Measurements from ENCODE around the gene MLST8. TPM values are rescaled to one million over a fixed set of nuclear protein-coding genes. Genes with fewer than 3 reads are reported as not detected.
"Not testable (repeated sequence)": the region's sequence is repeated elsewhere in the genome, so short reads cannot be mapped to it uniquely, and the experiment has no call there.

Gene MLST8
- total and polyA plus RNA-seq, 7 donors: 18.8 to 60.5 (median 35.0) TPM

GRCh38 chr16:2257726-2258125, 52.5 kb downstream of the MLST8 start:
- Histone ChIP-seq H3K9me3 (no peaks in the 10 kb centered on the region), H3K4me1 (no peaks in the 10 kb centered on the region), H3K27ac (no peak overlapping the region), H3K27me3 (ENCODE audit: insufficient read depth in 3 of 3, low read length in 2 of 3) (no peaks in the 10 kb centered on the region), H3K36me3 (ENCODE audit: insufficient read depth in 1 of 2, low read depth in 1 of 2) (peaks cover 10 to 100% of the 10 kb centered on the region in 2 donors), H3K4me3 (no peak overlapping the region)
- intact Hi-C loops (cut with DNase I): no loop called here
- 88 to 94% (median 89%) methylated on average over 6 of the region's 6 CpGs for WGBS, 3 donors
- DNase-seq (no peak), ATAC-seq (no peak)
- TF ChIP-seq CTCF (IDR thresholded peaks at IDR 0.05): no peak

DNA sequence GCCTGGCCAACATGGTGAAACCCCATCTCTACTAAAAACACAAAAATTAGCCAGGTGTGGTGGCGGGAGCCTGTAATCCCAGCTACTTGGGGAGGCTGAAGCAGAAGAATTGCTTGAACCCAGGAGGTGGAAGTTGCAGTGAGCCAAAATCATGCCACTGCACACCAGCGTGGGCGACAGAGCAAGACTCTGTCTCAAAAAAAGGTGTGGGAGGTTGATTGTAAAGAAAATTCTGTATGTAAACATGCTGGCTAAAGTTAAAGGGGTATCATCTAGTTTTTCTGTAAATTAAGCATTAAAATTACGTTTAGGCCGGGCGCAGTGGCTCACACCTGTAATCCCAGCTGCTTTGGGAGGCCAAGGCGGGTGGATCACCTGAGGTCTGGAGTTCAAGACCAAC, 53.3 kb downstream of the MLST8 start:
- H3K9me3 ChIP-seq; H3K4me3 ChIP-seq; H3K27ac ChIP-seq; H3K27me3 ChIP-seq (ENCODE audit: insufficient read depth in 3 of 3, low read length in 2 of 3); H3K4me1 ChIP-seq; intact Hi-C loops (cut with DNase I); ATAC-seq: not testable (repeated sequence)
- H3K36me3 ChIP-seq (ENCODE audit: insufficient read depth in 1 of 2, low read depth in 1 of 2): peaks cover 10 to 100% of the 10 kb centered on the region in 2 donors
- DNase-seq: peak in 1 of 2 donors; percentile 3
- WGBS, 3 donors: 93 to 96% (median 94%) methylated on average over 7 of the region's 7 CpGs

Other genes starting within 250 kb of the MLST8 start
- gene NDUFB10, start 245.9 kb upstream of the MLST8 start, total RNA-seq: 100 to 1,000 TPM; 350 to 465 (median 373) TPM
- gene NDUFB10, start 245.9 kb upstream of the MLST8 start, polyA plus RNA-seq: 100 to 1,000 TPM; 753 to 870 (median 797) TPM
- 1,000 to 10,000 TPM; 1,044 to 1,902 (median 1,426) TPM for gene RPS2, start 240.6 kb upstream of the MLST8 start, total RNA-seq
- 1,000 to 10,000 TPM; 2,097 to 3,940 (median 2,652) TPM for gene RPS2, start 240.6 kb upstream of the MLST8 start, polyA plus RNA-seq
- gene RNF151, start 238.6 kb upstream of the MLST8 start, total RNA-seq: not detected
- gene RNF151, start 238.6 kb upstream of the MLST8 start, polyA plus RNA-seq: not detected
- gene TBL3, start 233.4 kb upstream of the MLST8 start, total RNA-seq: 10 to 100 TPM; 31.5 to 41.8 (median 40.7) TPM
- 10 to 100 TPM; 51.6 to 78.0 (median 55.8) TPM for gene TBL3, start 233.4 kb upstream of the MLST8 start, polyA plus RNA-seq
- under 1 TPM in 1 of 4 donors, not detected in 3; 0.20 TPM for gene NOXO1, start 224.0 kb upstream of the MLST8 start, total RNA-seq
- gene NOXO1, start 224.0 kb upstream of the MLST8 start, polyA plus RNA-seq: under 1 TPM; 0.27 to 0.77 (median 0.39) TPM
- gene GFER, start 221.3 kb upstream of the MLST8 start, total RNA-seq: 10 to 100 TPM; 18.9 to 34.2 (median 28.4) TPM
- gene GFER, start 221.3 kb upstream of the MLST8 start, polyA plus RNA-seq: 10 to 100 TPM; 40.0 to 53.2 (median 43.5) TPM
- gene SYNGR3, start 215.5 kb upstream of the MLST8 start, total RNA-seq: under 1 TPM in 3 of 4 donors, not detected in 1; 0.24 to 0.52 (median 0.25) TPM
- under 1 TPM; 0.24 to 0.85 (median 0.25) TPM for gene SYNGR3, start 215.5 kb upstream of the MLST8 start, polyA plus RNA-seq
- 10 to 100 TPM; 27.4 to 46.6 (median 44.8) TPM for gene ZNF598, start 195.6 kb upstream of the MLST8 start, total RNA-seq
- gene ZNF598, start 195.6 kb upstream of the MLST8 start, polyA plus RNA-seq: 10 to 100 TPM; 35.6 to 58.8 (median 51.9) TPM
- gene NPW, start 185.7 kb upstream of the MLST8 start, total RNA-seq: under 1 TPM in 1 of 4 donors, not detected in 3; 0.66 TPM
- under 1 TPM in 2 of 3 donors, not detected in 1; 0.14 to 0.43 TPM for gene NPW, start 185.7 kb upstream of the MLST8 start, polyA plus RNA-seq
- 100 to 1,000 TPM in 1 of 4 donors, 10 to 100 TPM in 3; 61.6 to 156 (median 90.4) TPM for gene NHERF2, start 178.6 kb upstream of the MLST8 start, total RNA-seq
- gene NHERF2, start 178.6 kb upstream of the MLST8 start, polyA plus RNA-seq: 10 to 100 TPM; 76.4 to 90.8 (median 86.2) TPM
- 10 to 100 TPM in 1 of 4 donors, 1 to 10 TPM in 3; 3.1 to 11.9 (median 4.8) TPM for gene NTHL1, start 157.6 kb upstream of the MLST8 start, total RNA-seq
- gene NTHL1, start 157.6 kb upstream of the MLST8 start, polyA plus RNA-seq: 10 to 100 TPM in 2 of 3 donors, 1 to 10 TPM in 1; 8.0 to 17.7 (median 16.8) TPM
- 10 to 100 TPM; 60.8 to 89.9 (median 73.8) TPM for gene TSC2, start 157.5 kb upstream of the MLST8 start, total RNA-seq
- 10 to 100 TPM; 27.8 to 43.0 (median 29.7) TPM for gene TSC2, start 157.5 kb upstream of the MLST8 start, polyA plus RNA-seq
- 100 to 1,000 TPM in 1 of 4 donors, 10 to 100 TPM in 3; 59.1 to 123 (median 86.0) TPM for gene PKD1, start 69.6 kb upstream of the MLST8 start, total RNA-seq
- 10 to 100 TPM; 33.9 to 93.3 (median 58.4) TPM for gene PKD1, start 69.6 kb upstream of the MLST8 start, polyA plus RNA-seq
- gene RAB26, start 56.8 kb upstream of the MLST8 start, total RNA-seq: 1 to 10 TPM in 1 of 4 donors, under 1 TPM in 3; 0.32 to 1.7 (median 0.83) TPM
- gene RAB26, start 56.8 kb upstream of the MLST8 start, polyA plus RNA-seq: under 1 TPM; 0.17 to 0.31 (median 0.21) TPM
- gene TRAF7, start 49.7 kb upstream of the MLST8 start, total RNA-seq: 10 to 100 TPM; 15.6 to 47.5 (median 38.9) TPM
- gene TRAF7, start 49.7 kb upstream of the MLST8 start, polyA plus RNA-seq: 10 to 100 TPM; 20.8 to 39.1 (median 27.3) TPM
- 1 to 10 TPM in 1 of 4 donors, under 1 TPM in 3; 0.63 to 1.0 (median 0.76) TPM for gene CASKIN1, start 8.8 kb upstream of the MLST8 start, total RNA-seq
- gene CASKIN1, start 8.8 kb upstream of the MLST8 start, polyA plus RNA-seq: under 1 TPM; 0.32 to 0.45 (median 0.43) TPM
- gene BRICD5, start 5.4 kb downstream of the MLST8 start, total RNA-seq: 1 to 10 TPM in 3 of 4 donors, under 1 TPM in 1; 0.86 to 5.3 (median 4.1) TPM
- gene BRICD5, start 5.4 kb downstream of the MLST8 start, polyA plus RNA-seq: 1 to 10 TPM; 1.4 to 3.1 (median 1.8) TPM
- gene PGP, start 9.4 kb downstream of the MLST8 start, total RNA-seq: 10 to 100 TPM; 27.2 to 35.9 (median 29.8) TPM
- 10 to 100 TPM; 20.9 to 27.4 (median 24.0) TPM for gene PGP, start 9.4 kb downstream of the MLST8 start, polyA plus RNA-seq
- gene E4F1, start 18.1 kb downstream of the MLST8 start, total RNA-seq: 10 to 100 TPM; 11.1 to 22.9 (median 12.8) TPM
- gene E4F1, start 18.1 kb downstream of the MLST8 start, polyA plus RNA-seq: 10 to 100 TPM; 16.8 to 21.8 (median 19.1) TPM
- 1 to 10 TPM in 1 of 4 donors, under 1 TPM in 3; 0.28 to 1.2 (median 0.60) TPM for gene DNASE1L2, start 31.0 kb downstream of the MLST8 start, total RNA-seq
- under 1 TPM; 0.17 to 0.35 (median 0.30) TPM for gene DNASE1L2, start 31.0 kb downstream of the MLST8 start, polyA plus RNA-seq
- gene ECI1, start 46.1 kb downstream of the MLST8 start, total RNA-seq: 100 to 1,000 TPM; 103 to 143 (median 126) TPM
- 100 to 1,000 TPM in 2 of 3 donors, 10 to 100 TPM in 1; 81.7 to 205 (median 183) TPM for gene ECI1, start 46.1 kb downstream of the MLST8 start, polyA plus RNA-seq
- 100 to 1,000 TPM; 165 to 251 (median 187) TPM for gene RNPS1, start 62.7 kb downstream of the MLST8 start, total RNA-seq
- 100 to 1,000 TPM; 193 to 441 (median 352) TPM for gene RNPS1, start 62.7 kb downstream of the MLST8 start, polyA plus RNA-seq
- 1 to 10 TPM; 8.6 to 9.4 (median 9.0) TPM for gene ABCA3, start 135.3 kb downstream of the MLST8 start, total RNA-seq
- gene ABCA3, start 135.3 kb downstream of the MLST8 start, polyA plus RNA-seq: 1 to 10 TPM; 2.2 to 5.2 (median 3.0) TPM
- 1 to 10 TPM; 1.2 to 1.8 (median 1.7) TPM for gene CCNF, start 224.0 kb downstream of the MLST8 start, total RNA-seq
- 1 to 10 TPM; 1.1 to 2.3 (median 1.7) TPM for gene CCNF, start 224.0 kb downstream of the MLST8 start, polyA plus RNA-seq